Fibroblast of lung (primary cell): Measurements from ENCODE around the gene TNFRSF11A.

ENCODE experiments used
- EZH2 ChIP-seq: IDR thresholded peaks from 2 replicates; pipeline ENCODE4 v1.5.1; 2012; ENCODE audit warnings: low read length, control low read depth, mild to moderate bottlenecking; ENCODE audit errors: missing control alignments
- TF ChIP-seq, protein P1 (sequence below), 2 donors: IDR thresholded peaks in 1 of 2; conservative IDR thresholded peaks in 1 of 2; 1 replicate in 1 of 2; 2 replicates in 1 of 2; pipeline ENCODE4 v1.5.1; 2011 to 2012; ENCODE audit warnings: low read length in 2 of 2, control low read depth in 1 of 2, inconsistent platforms in 1 of 2, low read depth in 1 of 2, mild to moderate bottlenecking in 1 of 2

DNA sequence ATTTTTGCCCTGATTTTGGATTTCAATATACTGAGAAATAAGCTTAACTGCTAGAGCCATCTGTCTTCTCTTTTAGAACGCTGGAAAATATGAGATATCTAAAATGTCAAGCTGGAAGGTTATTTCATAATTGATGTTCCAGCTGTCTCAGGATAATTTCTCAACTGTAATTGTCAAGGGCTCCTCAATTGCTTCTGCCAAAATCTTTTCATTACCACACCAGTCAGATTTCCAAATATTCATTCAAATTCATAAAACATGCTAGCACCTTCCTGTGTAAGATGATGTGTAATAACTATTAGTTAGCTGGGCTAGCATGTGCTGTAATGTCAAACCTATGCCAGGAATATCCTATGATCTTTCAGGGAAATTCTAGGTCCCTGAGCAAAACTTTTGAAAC, 88.1 kb downstream of the TNFRSF11A start:
- TF ChIP-seq, protein P1, sequence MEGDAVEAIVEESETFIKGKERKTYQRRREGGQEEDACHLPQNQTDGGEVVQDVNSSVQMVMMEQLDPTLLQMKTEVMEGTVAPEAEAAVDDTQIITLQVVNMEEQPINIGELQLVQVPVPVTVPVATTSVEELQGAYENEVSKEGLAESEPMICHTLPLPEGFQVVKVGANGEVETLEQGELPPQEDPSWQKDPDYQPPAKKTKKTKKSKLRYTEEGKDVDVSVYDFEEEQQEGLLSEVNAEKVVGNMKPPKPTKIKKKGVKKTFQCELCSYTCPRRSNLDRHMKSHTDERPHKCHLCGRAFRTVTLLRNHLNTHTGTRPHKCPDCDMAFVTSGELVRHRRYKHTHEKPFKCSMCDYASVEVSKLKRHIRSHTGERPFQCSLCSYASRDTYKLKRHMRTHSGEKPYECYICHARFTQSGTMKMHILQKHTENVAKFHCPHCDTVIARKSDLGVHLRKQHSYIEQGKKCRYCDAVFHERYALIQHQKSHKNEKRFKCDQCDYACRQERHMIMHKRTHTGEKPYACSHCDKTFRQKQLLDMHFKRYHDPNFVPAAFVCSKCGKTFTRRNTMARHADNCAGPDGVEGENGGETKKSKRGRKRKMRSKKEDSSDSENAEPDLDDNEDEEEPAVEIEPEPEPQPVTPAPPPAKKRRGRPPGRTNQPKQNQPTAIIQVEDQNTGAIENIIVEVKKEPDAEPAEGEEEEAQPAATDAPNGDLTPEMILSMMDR (conservative IDR thresholded peaks at IDR 0.05 in 1 of 2, IDR thresholded peaks at IDR 0.05 in 1 of 2; ENCODE audit: low read depth in 1 of 2, low read length in 2 of 2) = no peak
- TF ChIP-seq EZH2 = no peak
